WERI-Rb-1 (cell line): ENCODE measurements around the gene COL28A1.
A peak's percentile ranks its signal among the peaks of the same experiment; 100 is the strongest.

ENCODE experiments used
- DNase-seq: peaks from one replicate; pipeline ENCODE4 v3.0.0-alpha.2; 2020
- H3K27ac ChIP-seq: fragments of 250-450 bp; sonication (Bioruptor Pico); 2 replicates; pipeline ENCODE4 v1.5.1; 2020; ENCODE audit warnings: mild to moderate bottlenecking, moderate library complexity
- H3K27me3 ChIP-seq: fragments of 250-450 bp; sonication (Bioruptor Pico); 2 replicates; pipeline ENCODE4 v1.5.1; 2021; ENCODE audit warnings: mild to moderate bottlenecking, low read depth, moderate library complexity; ENCODE audit not compliant: insufficient read depth, severe bottlenecking
- H3K36me3 ChIP-seq: fragments of 250-450 bp; sonication (Bioruptor Pico); 2 replicates; pipeline ENCODE4 v1.5.1; 2020; ENCODE audit warnings: mild to moderate bottlenecking, moderate library complexity
- H3K4me3 ChIP-seq: 2 replicates; pipeline ENCODE4 v1.5.1; 2011; ENCODE audit warnings: low read depth, mild to moderate bottlenecking, control low read depth, low read length
- H3K9me3 ChIP-seq: fragments of 250-450 bp; sonication (Bioruptor Pico); 2 replicates; pipeline ENCODE4 v1.5.1; 2021; ENCODE audit warnings: mild to moderate bottlenecking, moderate library complexity; ENCODE audit not compliant: severe bottlenecking
- TF ChIP-seq, protein P1 (sequence below): IDR thresholded peaks from 2 replicates; pipeline ENCODE4 v1.5.1; 2011; ENCODE audit warnings: low read depth, mild to moderate bottlenecking, control low read depth, inconsistent platforms, low read length

The COL28A1 gene

DNA sequence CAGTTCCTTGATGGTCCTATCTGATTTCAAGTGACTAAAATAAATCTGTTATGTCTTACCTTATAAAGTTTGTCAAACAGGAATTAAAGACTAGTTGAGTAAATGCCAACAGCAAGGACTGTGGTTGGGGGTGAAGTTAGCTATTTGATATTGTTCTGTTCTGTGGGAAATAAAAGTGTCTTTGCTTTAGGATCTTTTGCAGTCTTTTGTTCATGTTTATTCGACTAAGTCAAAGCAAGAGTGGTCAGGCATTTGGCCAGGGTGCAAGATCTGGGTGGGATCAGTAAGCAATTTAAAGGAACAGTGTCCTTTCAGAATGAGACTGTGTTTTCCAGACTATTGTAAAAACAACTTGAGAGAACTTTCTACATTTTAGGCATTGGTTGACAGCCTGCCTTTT, at the start of gene COL28A1:
Gene COL28A1, minus strand, starts transcription at position 183 of the 400 bp plus-strand sequence. CDS start 2,998 bp downstream, outside the sequence.
- no peak for DNase-seq
- Histone ChIP-seq H3K4me3 (no peak within 1 kb of the TSS), H3K27ac (no peak within 1 kb of the TSS), H3K9me3 (no peaks in the 10 kb centered on the region), H3K36me3 (no peaks in the 10 kb centered on the region), H3K27me3 (no peaks in the 10 kb centered on the region)
- TF ChIP-seq, protein P1, sequence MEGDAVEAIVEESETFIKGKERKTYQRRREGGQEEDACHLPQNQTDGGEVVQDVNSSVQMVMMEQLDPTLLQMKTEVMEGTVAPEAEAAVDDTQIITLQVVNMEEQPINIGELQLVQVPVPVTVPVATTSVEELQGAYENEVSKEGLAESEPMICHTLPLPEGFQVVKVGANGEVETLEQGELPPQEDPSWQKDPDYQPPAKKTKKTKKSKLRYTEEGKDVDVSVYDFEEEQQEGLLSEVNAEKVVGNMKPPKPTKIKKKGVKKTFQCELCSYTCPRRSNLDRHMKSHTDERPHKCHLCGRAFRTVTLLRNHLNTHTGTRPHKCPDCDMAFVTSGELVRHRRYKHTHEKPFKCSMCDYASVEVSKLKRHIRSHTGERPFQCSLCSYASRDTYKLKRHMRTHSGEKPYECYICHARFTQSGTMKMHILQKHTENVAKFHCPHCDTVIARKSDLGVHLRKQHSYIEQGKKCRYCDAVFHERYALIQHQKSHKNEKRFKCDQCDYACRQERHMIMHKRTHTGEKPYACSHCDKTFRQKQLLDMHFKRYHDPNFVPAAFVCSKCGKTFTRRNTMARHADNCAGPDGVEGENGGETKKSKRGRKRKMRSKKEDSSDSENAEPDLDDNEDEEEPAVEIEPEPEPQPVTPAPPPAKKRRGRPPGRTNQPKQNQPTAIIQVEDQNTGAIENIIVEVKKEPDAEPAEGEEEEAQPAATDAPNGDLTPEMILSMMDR = no peak

GRCh38 chr7:7584653-7585052, 49.0 kb upstream of the COL28A1 start:
- Histone ChIP-seq H3K9me3 (no peaks in the 10 kb centered on the region), H3K36me3 (peaks cover 32% of the 10 kb centered on the region), H3K27me3 (no peaks in the 10 kb centered on the region), H3K27ac (no peak overlapping the region), H3K4me3 (no peak overlapping the region)
- no peak for DNase-seq
- TF ChIP-seq, protein P1 = no peak

DNA sequence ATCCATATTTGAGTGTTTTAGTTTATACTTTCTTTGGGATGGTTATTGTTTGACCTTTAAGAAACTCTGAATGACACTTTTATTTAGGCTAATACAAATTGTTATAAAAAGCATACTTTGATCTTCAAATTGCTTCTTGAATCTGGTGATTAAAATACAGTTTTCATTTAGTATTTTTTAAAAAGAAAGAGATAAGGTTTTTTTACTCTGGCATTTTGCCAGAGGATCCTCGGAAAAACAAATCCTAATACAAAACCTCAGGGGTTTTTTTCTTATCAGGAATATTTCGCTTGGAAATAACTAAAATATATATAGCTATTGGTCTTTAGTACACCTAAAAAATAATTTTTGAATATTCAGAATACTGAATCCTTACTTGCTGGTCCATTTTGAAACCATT, 48.1 kb upstream of the COL28A1 start:
- H3K27ac ChIP-seq = no peak overlapping the region
- no peak overlapping the region for H3K4me3 ChIP-seq
- TF ChIP-seq, protein P1 = no peak
- H3K36me3 ChIP-seq = peaks cover 34% of the 10 kb centered on the region
- no peaks in the 10 kb centered on the region for H3K9me3 ChIP-seq
- no peak for DNase-seq
- no peaks in the 10 kb centered on the region for H3K27me3 ChIP-seq

DNA sequence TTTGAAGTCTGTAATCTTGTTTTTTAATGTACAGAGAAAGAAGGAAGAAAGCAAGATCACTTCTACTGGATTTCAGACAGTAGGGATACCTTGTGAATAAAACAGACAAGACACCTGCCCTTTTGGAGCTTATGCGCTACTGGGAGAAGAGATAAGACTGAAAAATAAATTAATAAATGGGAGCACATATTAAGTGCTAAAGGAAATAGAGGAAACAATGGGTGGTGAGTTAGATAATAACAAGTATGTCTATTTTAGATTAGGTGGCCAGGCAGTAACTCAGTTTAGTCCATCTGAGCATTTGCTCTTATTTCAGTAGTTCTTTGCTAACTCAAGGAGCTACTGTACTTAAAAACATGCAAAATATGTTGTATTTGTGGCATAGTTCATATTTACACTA, 46.9 kb upstream of the COL28A1 start:
- H3K9me3 ChIP-seq = no peaks in the 10 kb centered on the region
- peaks cover 30% of the 10 kb centered on the region for H3K36me3 ChIP-seq
- no peak overlapping the region for H3K4me3 ChIP-seq
- H3K27me3 ChIP-seq = no peaks in the 10 kb centered on the region
- no peak for DNase-seq
- H3K27ac ChIP-seq = no peak overlapping the region
- TF ChIP-seq, protein P1 = no peak

GRCh38 chr7:7581531-7582179, 46.0 kb upstream of the COL28A1 start:
- Histone ChIP-seq H3K27ac (peak overlapping the region; percentile 60), H3K9me3 (no peaks in the 10 kb centered on the region), H3K36me3 (peaks cover 30% of the 10 kb centered on the region), H3K4me3 (0 out of 2 replicates have a peak overlapping the region, but pooled peaks have one; percentile 1), H3K27me3 (no peaks in the 10 kb centered on the region)
- DNase-seq = peak; percentile 68
- TF ChIP-seq, protein P1 = no peak

DNA sequence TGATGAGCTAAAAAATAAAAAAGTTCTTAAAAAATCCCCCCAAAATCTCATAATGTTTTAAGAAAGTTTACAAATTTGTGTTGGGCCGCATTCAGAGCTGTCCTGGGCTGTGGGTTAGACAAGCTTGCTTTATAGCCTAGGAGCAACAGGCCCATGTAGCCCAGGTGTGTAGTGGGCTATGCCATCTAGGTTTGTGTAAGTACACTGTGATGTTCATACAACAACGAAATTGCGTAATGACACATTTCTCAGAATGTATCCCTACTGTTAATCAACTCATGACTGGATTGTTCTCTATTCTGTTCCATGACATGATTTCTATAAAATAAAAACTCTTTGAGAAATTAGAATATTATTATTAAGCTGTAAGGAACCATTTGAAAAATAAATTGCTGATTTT, 44.0 kb upstream of the COL28A1 start:
- no peak for DNase-seq
- H3K4me3 ChIP-seq = no peak overlapping the region
- no peaks in the 10 kb centered on the region for H3K9me3 ChIP-seq
- H3K27ac ChIP-seq = no peak overlapping the region
- TF ChIP-seq, protein P1 = no peak
- peaks cover 23% of the 10 kb centered on the region for H3K36me3 ChIP-seq
- no peaks in the 10 kb centered on the region for H3K27me3 ChIP-seq
